K562 (cell line): ENCODE results near the gene NVL. TPM values are rescaled to one million over a fixed set of nuclear protein-coding genes. Genes with fewer than 3 reads are reported as not detected.

ENCODE experiments used
- ATAC-seq: fragments of 200-7000 bp; cut with Tn5 transposase; 3 replicates; pipeline ENCODE4 v1.9.1; 2020; ENCODE audit warnings: moderate library complexity
- BruUV-seq: library from RNA; stranded (reverse); fragments of 400-500 nt; replicated peaks from 2 replicates; lab custom pipeline; 2021; lab: Mats Ljungman, UMichigan
- CTCF ChIA-PET: fragments of 300-600 bp; formaldehyde crosslinking; extraction: SDS; loops from one replicate; lab custom pipeline; 2021; ENCODE audit warnings: low intra/inter-chr PET ratio; lab: Yijun Ruan, JAX
- POLR2A ChIA-PET: fragments of 300-600, 350-650 bp; sonication (Branson Sonifier 250); formaldehyde crosslinking; extraction: SDS; loops from one replicate; lab custom pipeline; 2021; ENCODE audit warnings: antibody characterized with exemption, inconsistent platforms; lab: Yijun Ruan, JAX
- DNase-seq, 4 experiments: peaks; one replicate each; pipeline versions ENCODE4 v3.0.0 to v3.0.0-alpha.2; 2011 to 2018; ENCODE audit warnings: low spot score in 3 of 4, mixed read lengths in 3 of 4; ENCODE audit errors: extremely low read depth in 1 of 4
- FAIRE-seq: peaks from 2 replicates; lab custom pipeline; 2011; peaks lifted over from hg19 to GRCh38; lab: Jason Lieb, UNC
- H2AFZ ChIP-seq: 2 replicates; pipeline ENCODE4 v1.6.0; 2011; ENCODE audit warnings: low read depth, low read length, control low read depth, inconsistent platforms
- H3K27ac ChIP-seq: fragments of 200-600 bp; 3 replicates; pipeline ENCODE4 v1.8.0; 2011; ENCODE audit warnings: low read depth, mild to moderate bottlenecking, control low read depth, inconsistent platforms, low read length, moderate library complexity, mixed read lengths; ENCODE audit errors: extremely low read depth
- H3K27me3 ChIP-seq, 2 experiments: fragments of 300-600 bp in 1 of 2; 2 replicates in 1 of 2; 3 replicates in 1 of 2; pipeline versions ENCODE4 v1.6.0 to v1.8.0; 2011; ENCODE audit warnings: inconsistent platforms in 2 of 2, low read length in 2 of 2, mild to moderate bottlenecking in 1 of 2, mixed read lengths in 1 of 2, moderate library complexity in 1 of 2; ENCODE audit not compliant: control insufficient read depth in 2 of 2, insufficient read depth in 2 of 2
- H3K36me3 ChIP-seq: fragments of 300-600 bp; 3 replicates; pipeline ENCODE4 v1.8.0; 2011; ENCODE audit warnings: mild to moderate bottlenecking, low read length, inconsistent platforms; ENCODE audit not compliant: control insufficient read depth, insufficient read depth
- H3K4me1 ChIP-seq, 2 experiments: fragments of 200-600 bp in 1 of 2; replicated peaks in 1 of 2; 2 replicates in 1 of 2; 3 replicates in 1 of 2; pipeline versions ENCODE4 v1.5.1 to v1.8.0; 2011; ENCODE audit warnings: inconsistent platforms in 2 of 2, low read length in 2 of 2, mild to moderate bottlenecking in 1 of 2, mixed read lengths in 1 of 2, moderate library complexity in 1 of 2; ENCODE audit not compliant: control insufficient read depth in 2 of 2, insufficient read depth in 2 of 2
- H3K4me2 ChIP-seq: 2 replicates; pipeline ENCODE4 v1.6.1; 2011; ENCODE audit warnings: low read length, control low read depth, inconsistent platforms, mixed read lengths; ENCODE audit not compliant: insufficient read depth
- H3K4me3 ChIP-seq: fragments of 200-600 bp; sonication (generic), shearing (Covaris generic); 2 replicates; pipeline ENCODE4 v1.5.1; 2016; ENCODE audit warnings: control low read depth, inconsistent platforms
- H3K79me2 ChIP-seq: fragments of 200-600 bp; 3 replicates; pipeline ENCODE4 v1.8.0; 2011; ENCODE audit warnings: low read length, inconsistent platforms; ENCODE audit not compliant: control insufficient read depth, insufficient read depth
- H3K9ac ChIP-seq, 2 experiments: 2 replicates each; pipeline versions ENCODE4 v1.6.0 to v1.6.1; 2011; ENCODE audit warnings: low read depth in 2 of 2, low read length in 2 of 2, control low read depth in 1 of 2, inconsistent platforms in 1 of 2, mild to moderate bottlenecking in 1 of 2, mixed read lengths in 1 of 2; ENCODE audit not compliant: insufficient read depth in 1 of 2
- H3K9me1 ChIP-seq: one replicate; pipeline ENCODE4 v1.6.0; 2011; ENCODE audit warnings: inconsistent platforms, mild to moderate bottlenecking, low read length, moderate library complexity; ENCODE audit not compliant: control insufficient read depth, insufficient read depth
- H3K9me3 ChIP-seq: replicated peaks from 2 replicates; pipeline ENCODE4 v1.5.1; 2011; ENCODE audit warnings: low read depth, low read length, inconsistent platforms; ENCODE audit not compliant: control insufficient read depth, insufficient read depth
- H4K20me1 ChIP-seq: replicated peaks from 2 replicates; pipeline ENCODE4 v1.6.1; 2011; ENCODE audit warnings: low read length, inconsistent platforms, mixed read lengths; ENCODE audit not compliant: control insufficient read depth, insufficient read depth
- CBFA2T3 ChIP-seq: fragments of 450-650 bp; IDR thresholded peaks from 2 replicates; pipeline ENCODE4 v1.6.1; 2017
- CBX1 ChIP-seq: sonication (generic); IDR thresholded peaks from 2 replicates; pipeline ENCODE4 v1.6.1; 2016; ENCODE audit warnings: antibody characterized with exemption, low read depth, mild to moderate bottlenecking
- CEBPB ChIP-seq: fragments of 450-650 bp; IDR thresholded peaks from 2 replicates; pipeline ENCODE4 v1.6.1; 2016; ENCODE audit warnings: missing genetic modification characterization, missing compliant biosample characterization
- DPF2 ChIP-seq: fragments of 450-650 bp; IDR thresholded peaks from 2 replicates; pipeline ENCODE4 v1.6.1; 2016
- FUS ChIP-seq: fragments of 200-400 bp; formaldehyde crosslinking; optimal IDR thresholded peaks from 2 replicates; pipeline ENCODE3; 2017; ENCODE audit warnings: low read depth, low read length
- HDAC1 ChIP-seq, 2 experiments: fragments of 450-650 bp; IDR thresholded peaks; 2 replicates each; pipeline ENCODE4 v1.6.1; 2016 to 2017; ENCODE audit warnings: inconsistent platforms in 1 of 2, mild to moderate bottlenecking in 1 of 2, moderate library complexity in 1 of 2
- HDAC3 ChIP-seq: fragments of 450-650 bp; IDR thresholded peaks from 2 replicates; pipeline ENCODE4 v1.6.1; 2018; ENCODE audit warnings: borderline replicate concordance, mild to moderate bottlenecking, moderate library complexity; ENCODE audit not compliant: partially characterized antibody
- HDAC8 ChIP-seq: fragments of 450-650 bp; IDR thresholded peaks from 2 replicates; pipeline ENCODE4 v1.6.1; 2016; ENCODE audit warnings: mild to moderate bottlenecking, missing genetic modification characterization, moderate library complexity, missing compliant biosample characterization
- OTX1 ChIP-seq: fragments of 450-650 bp; formaldehyde crosslinking; IDR thresholded peaks from 2 replicates; pipeline ENCODE4 v1.4.0; 2022; ENCODE audit warnings: mild to moderate bottlenecking
- SMARCC2 ChIP-seq: fragments of 450-650 bp; IDR thresholded peaks from 2 replicates; pipeline ENCODE4 v1.6.1; 2017; ENCODE audit warnings: antibody characterized with exemption, moderate library complexity, mild to moderate bottlenecking, low read depth
- WGBS: fragments of 100-300 bp; shearing (Covaris generic); methylation state at CpG from one replicate; pipeline ENCODE4 v1.1.6; 2016; ENCODE audit warnings: low coverage, mixed read lengths; ENCODE audit not compliant: insufficient coverage; ENCODE audit errors: missing lambda C conversion rate; 5-methylcytosine and 5-hydroxymethylcytosine counted together
- in situ Hi-C: fragments of 300-500 bp; cut with MboI; formaldehyde crosslinking; loops from 4 replicates; pipeline ENCODE4 v1.15.0; 2018; ENCODE audit warnings: inconsistent platforms, mixed read lengths
- intact Hi-C: fragments of 100-400 bp; cut with micrococcal nuclease; formaldehyde crosslinking; loops from 2 replicates; pipeline ENCODE4 v1.14.2; 2022
- polyA plus RNA-seq, 8 experiments: library from polyadenylated mRNA; depleted of rRNA in 4 of 8; stranded (reverse) in 5 of 8; unstranded in 3 of 8; fragments of >200 nt; fragmentation: Nextera tagmentation in 2 of 8; fragmentation: Illumina TruSeq in 1 of 8; extraction: Ambion mirVana in 2 of 8; extraction: Trizol in 1 of 8; gene quantifications; 2 replicates each; pipeline versions ENCODE4 v1.2.1 to v1.2.3, GENCODE V29; 2011 to 2014; ENCODE audit warnings: inconsistent platforms in 1 of 8, missing spikeins in 1 of 8
- total RNA-seq, 7 experiments: library from RNA; depleted of rRNA in 6 of 7; stranded (reverse); fragments of >200 nt in 6 of 7; fragmentation: Illumina TruSeq in 2 of 7; extraction: Trizol in 2 of 7; gene quantifications; 2 replicates each; pipeline versions ENCODE4 v1.2.1 to v1.2.3, GENCODE V29; 2011 to 2021; ENCODE audit warnings: low replicate concordance in 1 of 7
- TF ChIP-seq, protein P1 (sequence below): fragments of 450-650 bp; IDR thresholded peaks from 2 replicates; pipeline ENCODE4 v1.6.1; 2016; ENCODE audit warnings: antibody characterized with exemption
- TF ChIP-seq, protein P2 (sequence below), 2 experiments: fragments of 250-450 bp in 1 of 2; fragments of 450-650 bp in 1 of 2; sonication (Bioruptor Pico) in 1 of 2; IDR thresholded peaks; 2 replicates each; pipeline versions ENCODE4 v1.6.1 to v1.8.0; 2016 to 2021; ENCODE audit warnings: mild to moderate bottlenecking in 2 of 2, moderate library complexity in 2 of 2, missing compliant biosample characterization in 1 of 2, missing genetic modification characterization in 1 of 2
- TF ChIP-seq, protein P3 (sequence below): fragments of 450-650 bp; formaldehyde crosslinking; IDR thresholded peaks from 2 replicates; pipeline ENCODE4 v1.4.0; 2020; ENCODE audit warnings: mild to moderate bottlenecking, moderate library complexity

The NVL gene
- total and polyA plus RNA-seq, 9 of the 15 experiments (the other 6 are each of a cell fraction or from before 2014, with no cell fraction given), result 32.5 to 86.6 (median 62.9) TPM

GRCh38 chr1:224331824-224332223, 1.9 kb upstream of the NVL start:
- TF ChIP-seq CBFA2T3 (no peak), HDAC8 (tag) (no peak), OTX1 (CRISPR knock-in tag) (no peak), SMARCC2 (no peak), HDAC3 (no peak), HDAC1 (IDR thresholded peaks at IDR 0.05) (no peak), FUS (no peak), DPF2 (no peak), CBX1 (no peak), CEBPB (tag) (no peak)
- TF ChIP-seq, protein P1, sequence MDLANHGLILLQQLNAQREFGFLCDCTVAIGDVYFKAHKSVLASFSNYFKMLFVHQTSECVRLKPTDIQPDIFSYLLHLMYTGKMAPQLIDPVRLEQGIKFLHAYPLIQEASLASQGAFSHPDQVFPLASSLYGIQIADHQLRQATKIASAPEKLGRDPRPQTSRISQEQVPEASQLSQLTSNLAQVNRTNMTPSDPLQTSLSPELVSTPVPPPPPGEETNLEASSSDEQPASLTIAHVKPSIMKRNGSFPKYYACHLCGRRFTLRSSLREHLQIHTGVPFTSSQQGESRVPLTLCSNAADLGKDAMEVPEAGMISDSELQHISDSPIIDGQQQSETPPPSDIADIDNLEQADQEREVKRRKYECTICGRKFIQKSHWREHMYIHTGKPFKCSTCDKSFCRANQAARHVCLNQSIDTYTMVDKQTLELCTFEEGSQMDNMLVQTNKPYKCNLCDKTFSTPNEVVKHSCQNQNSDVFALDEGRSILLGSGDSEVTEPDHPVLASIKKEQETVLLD, result no peak
- TF ChIP-seq, protein P2, sequence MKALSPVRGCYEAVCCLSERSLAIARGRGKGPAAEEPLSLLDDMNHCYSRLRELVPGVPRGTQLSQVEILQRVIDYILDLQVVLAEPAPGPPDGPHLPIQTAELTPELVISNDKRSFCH (CRISPR knock-in tag; IDR thresholded peaks at IDR 0.05), result no peak
- TF ChIP-seq, protein P2 (tag; IDR thresholded peaks at IDR 0.05), result no peak
- TF ChIP-seq, protein P3, sequence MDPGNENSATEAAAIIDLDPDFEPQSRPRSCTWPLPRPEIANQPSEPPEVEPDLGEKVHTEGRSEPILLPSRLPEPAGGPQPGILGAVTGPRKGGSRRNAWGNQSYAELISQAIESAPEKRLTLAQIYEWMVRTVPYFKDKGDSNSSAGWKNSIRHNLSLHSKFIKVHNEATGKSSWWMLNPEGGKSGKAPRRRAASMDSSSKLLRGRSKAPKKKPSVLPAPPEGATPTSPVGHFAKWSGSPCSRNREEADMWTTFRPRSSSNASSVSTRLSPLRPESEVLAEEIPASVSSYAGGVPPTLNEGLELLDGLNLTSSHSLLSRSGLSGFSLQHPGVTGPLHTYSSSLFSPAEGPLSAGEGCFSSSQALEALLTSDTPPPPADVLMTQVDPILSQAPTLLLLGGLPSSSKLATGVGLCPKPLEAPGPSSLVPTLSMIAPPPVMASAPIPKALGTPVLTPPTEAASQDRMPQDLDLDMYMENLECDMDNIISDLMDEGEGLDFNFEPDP (CRISPR knock-in tag), result no peak
- TF ChIP-seq, all 486 proteins: peak for 0
- H3K4me1 ChIP-seq, result peaks cover 9 to 22% of the 10 kb centered on the region in 2 experiments
- 98% methylated on average over 2 of the region's 2 CpGs for WGBS
- no peaks in the 10 kb centered on the region for H4K20me1 ChIP-seq
- no peak for FAIRE-seq
- no peak overlapping the region for H3K27ac ChIP-seq
- peaks cover 32% of the 10 kb centered on the region for H3K79me2 ChIP-seq
- no peak overlapping the region for H2AFZ ChIP-seq
- intact Hi-C loops, result loop anchor here (2.0 to 10.0 kb wide), 7 partner anchors 120 to 593 kb away; partner anchors contain the start of genes DEGS1, DNAH14 and TP53BP2
- H3K4me3 ChIP-seq, result no peak overlapping the region
- POLR2A ChIA-PET, result no interaction called here
- H3K9me3 ChIP-seq, result no peaks in the 10 kb centered on the region
- BruUV-seq, result no TSS peak
- CTCF ChIA-PET, result no interaction called here
- no peaks in the 10 kb centered on the region for H3K9me1 ChIP-seq
- no peaks in the 10 kb centered on the region for H3K27me3 ChIP-seq
- ATAC-seq, result no peak
- no peak for DNase-seq
- in situ Hi-C loops, result loop anchor here (5.0 to 25.0 kb wide), 2 partner anchors 220 to 635 kb away; partner anchors contain the start of gene FBXO28
- H3K36me3 ChIP-seq, result peaks cover 6% of the 10 kb centered on the region
- H3K4me2 ChIP-seq, result no peak overlapping the region
- H3K9ac ChIP-seq, result no peak overlapping the region
